ENCODE data around the gene TSPAN12. TPM values are rescaled to one million over a fixed set of nuclear protein-coding genes. Genes with fewer than 3 reads are reported as not detected.

TSPAN12 gene
- polyA plus RNA-seq, 4 donors, result 26.8 to 134 (median 30.1) TPM

DNA sequence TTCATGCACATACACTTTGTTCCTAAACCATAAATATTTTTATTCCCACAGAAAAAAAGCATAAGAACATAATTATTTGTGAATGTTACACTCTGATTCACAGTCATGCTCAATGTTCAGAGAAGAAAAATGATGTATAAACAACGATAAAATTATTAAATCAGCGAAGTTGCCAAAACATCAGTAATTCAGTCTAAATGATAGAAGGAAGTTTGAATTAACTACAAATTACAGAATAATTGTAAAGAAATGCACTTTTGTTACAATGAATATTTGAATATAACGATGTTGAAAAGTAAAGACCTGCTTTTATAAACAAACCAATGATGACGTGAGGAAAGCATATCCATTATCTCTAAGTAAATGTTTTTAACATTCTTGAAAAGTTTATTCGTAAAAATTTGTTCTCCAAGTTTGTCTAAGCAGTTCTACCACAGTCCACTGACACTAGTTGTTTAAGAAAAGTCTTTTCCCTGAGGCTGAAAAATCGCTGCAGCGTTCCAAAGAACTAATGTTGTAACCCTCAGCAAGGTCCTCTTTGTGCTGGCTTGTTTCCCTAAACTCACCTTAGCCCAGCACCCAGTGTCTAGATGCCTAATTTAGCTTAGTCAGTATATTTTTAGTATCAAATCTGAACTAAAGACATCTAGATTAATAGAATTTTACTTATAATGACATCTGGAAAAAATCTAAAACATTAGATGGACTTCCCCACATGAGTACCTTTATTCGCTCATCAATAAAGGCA, 30.4 kb downstream of the TSPAN12 start:
- FAIRE-seq (no peak), DNase-seq (no peak)
- peaks cover 0 to 3% (median 0%) of the 10 kb centered on the region in 3 donors for H3K4me1 ChIP-seq (ENCODE audit: control insufficient read depth in 3 of 3, insufficient read depth in 2 of 3, low read depth in 1 of 3, low read length in 2 of 3)
- WGBS, 3 donors, result 66 to 92% (median 84%) methylated on average over 8 of the region's 8 CpGs
- peaks cover 0 to 2% (median 0%) of the 10 kb centered on the region in 3 donors for H3K36me3 ChIP-seq (ENCODE audit: control insufficient read depth in 3 of 3, insufficient read depth in 2 of 3, low read depth in 1 of 3, low read length in 3 of 3)
- no peak overlapping the region for H3K4me3 ChIP-seq (ENCODE audit: low read depth in 1 of 3, low read length in 3 of 3)
- H3K9me3 ChIP-seq (ENCODE audit: control insufficient read depth in 2 of 2, insufficient read depth in 1 of 2, low read depth in 1 of 2, low read length in 1 of 2), result no peaks in the 10 kb centered on the region
- H3K27ac ChIP-seq (ENCODE audit: low read depth in 1 of 3, low read length in 2 of 3), result no peak overlapping the region
- H3K27me3 ChIP-seq (ENCODE audit: control insufficient read depth in 3 of 3, insufficient read depth in 3 of 3, low read length in 3 of 3), result no peaks in the 10 kb centered on the region

DNA sequence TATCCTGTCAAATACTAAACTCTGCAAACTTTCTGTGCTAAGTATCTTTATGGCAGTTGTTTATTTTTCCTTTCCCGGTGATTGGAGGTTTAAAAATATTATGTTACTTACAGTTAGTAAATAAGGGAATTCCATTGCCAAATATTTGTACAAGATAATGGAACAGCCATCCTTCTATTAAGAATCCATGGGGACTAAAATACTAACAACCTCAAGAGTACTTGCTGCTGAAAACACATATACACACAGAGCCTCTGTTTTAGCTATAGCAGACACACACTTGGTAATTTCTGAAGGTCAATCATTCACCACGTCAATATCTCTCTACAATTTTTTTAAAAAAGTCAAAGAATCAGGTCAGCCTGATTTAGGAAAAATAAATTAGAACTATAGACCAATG, 32.4 kb downstream of the TSPAN12 start:
- Histone ChIP-seq H3K36me3 (ENCODE audit: control insufficient read depth in 3 of 3, insufficient read depth in 2 of 3, low read depth in 1 of 3, low read length in 3 of 3) (peaks cover 0 to 2% (median 0%) of the 10 kb centered on the region in 3 donors), H3K9me3 (ENCODE audit: control insufficient read depth in 2 of 2, insufficient read depth in 1 of 2, low read depth in 1 of 2, low read length in 1 of 2) (no peaks in the 10 kb centered on the region), H3K4me3 (ENCODE audit: low read depth in 1 of 3, low read length in 3 of 3) (no peak overlapping the region), H3K27ac (ENCODE audit: low read depth in 1 of 3, low read length in 2 of 3) (no peak overlapping the region), H3K4me1 (ENCODE audit: control insufficient read depth in 3 of 3, insufficient read depth in 2 of 3, low read depth in 1 of 3, low read length in 2 of 3) (peaks cover 0 to 3% (median 0%) of the 10 kb centered on the region in 3 donors), H3K27me3 (ENCODE audit: control insufficient read depth in 3 of 3, insufficient read depth in 3 of 3, low read length in 3 of 3) (no peaks in the 10 kb centered on the region)
- DNase-seq (no peak), FAIRE-seq (no peak)
- WGBS, 3 donors, result 30 to 33% (median 32%) methylated on average over 2 of the region's 2 CpGs

DNA sequence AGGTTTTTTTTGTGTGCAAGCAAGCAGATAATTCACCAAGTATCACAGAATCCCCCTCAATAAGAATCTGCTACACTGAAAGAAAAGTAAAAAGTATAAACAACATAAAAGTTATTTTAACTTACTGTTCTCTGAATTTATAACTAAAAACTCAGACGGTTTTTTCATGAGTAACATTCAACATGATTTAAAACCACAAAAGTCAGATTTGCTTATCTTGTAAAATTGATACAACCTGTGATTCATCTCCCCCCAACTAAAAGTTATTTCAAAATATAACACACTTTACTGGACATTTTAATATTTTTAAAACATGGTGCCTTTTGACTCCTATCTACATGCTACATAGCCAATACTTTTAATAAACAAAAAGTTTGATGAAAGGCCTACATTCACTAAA, 32.8 kb downstream of the TSPAN12 start:
- Histone ChIP-seq H3K4me3 (ENCODE audit: low read depth in 1 of 3, low read length in 3 of 3) (no peak overlapping the region), H3K9me3 (ENCODE audit: control insufficient read depth in 2 of 2, insufficient read depth in 1 of 2, low read depth in 1 of 2, low read length in 1 of 2) (no peaks in the 10 kb centered on the region), H3K36me3 (ENCODE audit: control insufficient read depth in 3 of 3, insufficient read depth in 2 of 3, low read depth in 1 of 3, low read length in 3 of 3) (peaks cover 0 to 2% (median 0%) of the 10 kb centered on the region in 3 donors), H3K27me3 (ENCODE audit: control insufficient read depth in 3 of 3, insufficient read depth in 3 of 3, low read length in 3 of 3) (no peaks in the 10 kb centered on the region), H3K4me1 (ENCODE audit: control insufficient read depth in 3 of 3, insufficient read depth in 2 of 3, low read depth in 1 of 3, low read length in 2 of 3) (peaks cover 0 to 3% (median 0%) of the 10 kb centered on the region in 3 donors), H3K27ac (ENCODE audit: low read depth in 1 of 3, low read length in 2 of 3) (no peak overlapping the region)
- FAIRE-seq (no peak), DNase-seq (no peak)
- WGBS, 3 donors, result 51 to 63% (median 53%) methylated on average over 1 of the region's 1 CpG

DNA sequence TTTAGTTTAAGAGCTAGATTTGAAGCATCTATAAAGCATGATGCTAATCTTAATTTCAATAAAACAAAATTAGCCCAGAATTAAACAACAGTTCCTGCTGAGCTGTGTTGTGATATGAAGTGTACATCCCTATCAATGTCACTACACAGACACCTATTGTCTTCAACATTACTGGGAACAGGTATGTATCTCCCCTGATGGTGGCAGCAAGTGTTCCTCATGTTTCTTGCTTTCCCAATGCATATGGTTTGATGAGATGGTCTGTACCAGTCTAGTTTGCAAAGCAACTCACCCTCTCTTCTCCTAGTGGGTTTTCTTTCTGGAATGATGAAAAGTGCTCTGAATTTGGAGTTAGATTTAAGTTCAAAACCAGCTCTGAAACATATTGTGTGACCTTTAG, 38.1 kb downstream of the TSPAN12 start:
- H3K27ac ChIP-seq (ENCODE audit: low read depth in 1 of 3, low read length in 2 of 3), result no peak overlapping the region
- H3K27me3 ChIP-seq (ENCODE audit: control insufficient read depth in 3 of 3, insufficient read depth in 3 of 3, low read length in 3 of 3), result no peaks in the 10 kb centered on the region
- DNase-seq (peak in 1 of 2 donors; percentile 14), FAIRE-seq (no peak)
- no peak overlapping the region for H3K4me3 ChIP-seq (ENCODE audit: low read depth in 1 of 3, low read length in 3 of 3)
- no peaks in the 10 kb centered on the region for H3K9me3 ChIP-seq (ENCODE audit: control insufficient read depth in 2 of 2, insufficient read depth in 1 of 2, low read depth in 1 of 2, low read length in 1 of 2)
- no peaks in the 10 kb centered on the region for H3K4me1 ChIP-seq (ENCODE audit: control insufficient read depth in 3 of 3, insufficient read depth in 2 of 3, low read depth in 1 of 3, low read length in 2 of 3)
- peaks cover 0 to 2% (median 0%) of the 10 kb centered on the region in 3 donors for H3K36me3 ChIP-seq (ENCODE audit: control insufficient read depth in 3 of 3, insufficient read depth in 2 of 3, low read depth in 1 of 3, low read length in 3 of 3)

DNA sequence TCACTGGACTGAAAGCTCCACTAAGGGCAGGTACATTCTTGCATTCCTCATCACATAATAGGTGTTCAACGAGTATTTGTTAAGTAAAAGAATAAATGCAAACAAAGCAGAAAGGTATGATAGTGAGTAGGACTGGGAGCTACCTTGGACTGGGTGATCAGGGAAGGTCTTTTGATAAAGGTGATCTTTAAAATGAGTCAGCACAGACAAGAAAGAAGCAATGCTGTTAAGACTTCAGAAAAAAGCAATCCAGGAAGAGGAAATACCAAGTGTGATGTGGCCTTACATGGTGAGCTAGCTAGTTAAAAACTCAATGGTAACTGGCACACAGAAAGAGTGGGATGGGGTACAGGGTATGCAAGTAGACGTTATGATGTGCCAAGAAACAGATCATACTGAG, 40.1 kb downstream of the TSPAN12 start:
- no peak for FAIRE-seq
- Histone ChIP-seq H3K36me3 (ENCODE audit: control insufficient read depth in 3 of 3, insufficient read depth in 2 of 3, low read depth in 1 of 3, low read length in 3 of 3) (peaks cover 0 to 2% (median 2%) of the 10 kb centered on the region in 3 donors), H3K9me3 (ENCODE audit: control insufficient read depth in 2 of 2, insufficient read depth in 1 of 2, low read depth in 1 of 2, low read length in 1 of 2) (no peaks in the 10 kb centered on the region), H3K27ac (ENCODE audit: low read depth in 1 of 3, low read length in 2 of 3) (peak overlapping the region; percentile 27 to 60 (median 46)), H3K27me3 (ENCODE audit: control insufficient read depth in 3 of 3, insufficient read depth in 3 of 3, low read length in 3 of 3) (no peaks in the 10 kb centered on the region), H3K4me3 (ENCODE audit: low read depth in 1 of 3, low read length in 3 of 3) (no peak overlapping the region), H3K4me1 (ENCODE audit: control insufficient read depth in 3 of 3, insufficient read depth in 2 of 3, low read depth in 1 of 3, low read length in 2 of 3) (peaks cover 0 to 7% (median 0%) of the 10 kb centered on the region in 3 donors)
- DNase-seq, result peak in 1 of 2 donors; percentile 59
- WGBS, 3 donors, result 50 to 74% (median 57%) methylated on average over 2 of the region's 2 CpGs

DNA sequence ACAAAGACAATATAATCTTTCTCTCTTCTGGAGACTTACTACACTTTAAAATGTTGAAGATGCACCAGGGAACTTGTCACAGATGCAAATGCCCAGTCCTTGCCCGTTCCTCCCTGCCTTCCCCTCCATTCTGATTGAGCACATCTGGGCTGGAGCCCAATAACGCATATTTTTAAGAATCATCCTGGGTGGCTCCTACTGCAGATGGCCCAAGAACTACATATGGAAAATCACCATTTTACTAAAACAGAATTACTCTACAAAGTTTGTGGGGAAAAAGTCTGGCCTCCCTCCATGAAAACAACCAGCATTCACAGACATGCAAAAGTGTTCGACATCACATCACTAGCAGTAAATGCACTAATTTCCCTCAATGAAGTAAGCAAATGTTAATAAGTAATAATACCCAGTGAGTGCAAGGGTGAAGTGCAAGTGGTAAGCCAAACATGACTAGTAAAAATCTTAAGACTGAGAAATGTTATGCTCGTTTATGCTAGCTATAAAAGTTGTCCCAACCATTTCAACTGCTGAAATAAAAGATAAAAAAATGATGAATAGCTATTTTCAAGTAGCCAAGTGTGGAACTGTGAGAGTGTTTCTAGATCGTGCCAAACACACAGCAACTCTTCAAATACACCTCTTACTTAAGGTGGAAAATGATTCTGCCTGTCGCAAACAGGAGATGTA, 43.5 kb downstream of the TSPAN12 start:
- Histone ChIP-seq H3K36me3 (ENCODE audit: control insufficient read depth in 3 of 3, insufficient read depth in 2 of 3, low read depth in 1 of 3, low read length in 3 of 3) (peaks cover 0 to 2% (median 2%) of the 10 kb centered on the region in 3 donors), H3K27ac (ENCODE audit: low read depth in 1 of 3, low read length in 2 of 3) (peak overlapping the region in 1 of 3 donors; percentile 67), H3K27me3 (ENCODE audit: control insufficient read depth in 3 of 3, insufficient read depth in 3 of 3, low read length in 3 of 3) (no peaks in the 10 kb centered on the region), H3K4me3 (ENCODE audit: low read depth in 1 of 3, low read length in 3 of 3) (no peak overlapping the region), H3K4me1 (ENCODE audit: control insufficient read depth in 3 of 3, insufficient read depth in 2 of 3, low read depth in 1 of 3, low read length in 2 of 3) (peaks cover 0 to 7% (median 0%) of the 10 kb centered on the region in 3 donors), H3K9me3 (ENCODE audit: control insufficient read depth in 2 of 2, insufficient read depth in 1 of 2, low read depth in 1 of 2, low read length in 1 of 2) (no peaks in the 10 kb centered on the region)
- DNase-seq (peak in 1 of 2 donors; percentile 41), FAIRE-seq (no peak)
- 72 to 84% (median 72%) methylated on average over 6 of the region's 6 CpGs for WGBS, 3 donors

DNA sequence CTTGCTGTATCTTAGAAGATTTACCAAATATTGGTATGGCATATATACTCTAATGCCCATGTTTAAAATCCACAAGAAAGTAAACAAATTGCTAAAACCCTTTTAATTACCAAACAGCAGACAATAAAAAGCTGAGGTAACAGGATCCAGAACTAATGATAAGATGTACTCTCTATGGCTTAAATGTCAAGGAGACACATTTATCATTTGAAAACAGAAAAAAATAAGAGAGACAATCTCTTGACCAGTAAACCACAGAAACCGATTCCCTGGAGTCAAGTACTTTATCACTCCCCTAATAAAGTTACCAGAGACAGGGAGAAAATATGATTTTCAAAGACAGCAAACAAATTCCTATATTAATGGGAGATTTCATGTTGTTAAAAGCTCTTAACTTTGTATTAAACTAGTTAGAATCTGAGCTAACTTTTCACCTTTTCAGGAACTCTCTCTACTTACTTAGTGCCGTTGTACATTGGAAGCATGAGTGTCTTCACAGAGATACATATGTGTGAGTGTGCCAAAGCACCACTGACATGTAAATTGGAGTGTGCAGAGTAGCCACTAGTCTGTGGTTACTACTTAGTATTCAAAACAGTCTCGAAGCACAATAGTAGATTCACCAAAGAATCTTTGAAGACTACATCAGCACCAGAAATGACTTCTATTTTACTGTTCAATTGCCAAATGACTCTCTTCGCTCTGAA, 44.2 kb downstream of the TSPAN12 start:
- Histone ChIP-seq H3K36me3 (ENCODE audit: control insufficient read depth in 3 of 3, insufficient read depth in 2 of 3, low read depth in 1 of 3, low read length in 3 of 3) (peaks cover 0 to 2% (median 2%) of the 10 kb centered on the region in 3 donors), H3K4me1 (ENCODE audit: control insufficient read depth in 3 of 3, insufficient read depth in 2 of 3, low read depth in 1 of 3, low read length in 2 of 3) (peaks cover 0 to 7% (median 0%) of the 10 kb centered on the region in 3 donors), H3K4me3 (ENCODE audit: low read depth in 1 of 3, low read length in 3 of 3) (no peak overlapping the region), H3K27me3 (ENCODE audit: control insufficient read depth in 3 of 3, insufficient read depth in 3 of 3, low read length in 3 of 3) (no peaks in the 10 kb centered on the region), H3K27ac (ENCODE audit: low read depth in 1 of 3, low read length in 2 of 3) (peak overlapping the region in 1 of 3 donors; percentile 60), H3K9me3 (ENCODE audit: control insufficient read depth in 2 of 2, insufficient read depth in 1 of 2, low read depth in 1 of 2, low read length in 1 of 2) (no peaks in the 10 kb centered on the region)
- no peak for FAIRE-seq
- DNase-seq, result no peak
- 70 to 83% (median 74%) methylated on average over 4 of the region's 4 CpGs for WGBS, 3 donors

DNA sequence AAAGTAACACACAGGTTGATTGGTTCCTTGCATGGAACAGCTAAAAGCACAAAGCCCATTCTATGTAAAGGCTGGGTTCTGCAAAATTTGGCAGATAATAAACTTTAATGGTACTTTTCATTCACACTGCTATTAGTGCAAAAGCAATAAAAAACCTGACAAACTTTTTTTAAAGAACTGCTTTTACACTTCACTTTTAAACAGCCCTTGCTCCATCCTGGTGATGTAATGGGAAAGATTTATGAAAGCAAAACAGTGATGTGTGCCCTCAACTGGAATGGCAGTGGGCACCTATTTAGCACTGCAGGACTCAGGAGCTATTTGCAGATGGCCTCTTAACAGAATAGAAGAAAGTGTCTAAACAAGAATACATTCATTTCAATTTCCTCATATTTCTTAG, 44.9 kb downstream of the TSPAN12 start:
- peaks cover 0 to 7% (median 0%) of the 10 kb centered on the region in 3 donors for H3K4me1 ChIP-seq (ENCODE audit: control insufficient read depth in 3 of 3, insufficient read depth in 2 of 3, low read depth in 1 of 3, low read length in 2 of 3)
- H3K4me3 ChIP-seq (ENCODE audit: low read depth in 1 of 3, low read length in 3 of 3), result no peak overlapping the region
- FAIRE-seq, result no peak
- no peaks in the 10 kb centered on the region for H3K27me3 ChIP-seq (ENCODE audit: control insufficient read depth in 3 of 3, insufficient read depth in 3 of 3, low read length in 3 of 3)
- no peak for DNase-seq
- H3K36me3 ChIP-seq (ENCODE audit: control insufficient read depth in 3 of 3, insufficient read depth in 2 of 3, low read depth in 1 of 3, low read length in 3 of 3), result peaks cover 0 to 2% (median 2%) of the 10 kb centered on the region in 3 donors
- no peaks in the 10 kb centered on the region for H3K9me3 ChIP-seq (ENCODE audit: control insufficient read depth in 2 of 2, insufficient read depth in 1 of 2, low read depth in 1 of 2, low read length in 1 of 2)
- H3K27ac ChIP-seq (ENCODE audit: low read depth in 1 of 3, low read length in 2 of 3), result no peak overlapping the region
